ENCODE results near the gene FBXO46.
A peak's percentile ranks its signal among the peaks of the same experiment; 100 is the strongest.

Gene FBXO46

DNA sequence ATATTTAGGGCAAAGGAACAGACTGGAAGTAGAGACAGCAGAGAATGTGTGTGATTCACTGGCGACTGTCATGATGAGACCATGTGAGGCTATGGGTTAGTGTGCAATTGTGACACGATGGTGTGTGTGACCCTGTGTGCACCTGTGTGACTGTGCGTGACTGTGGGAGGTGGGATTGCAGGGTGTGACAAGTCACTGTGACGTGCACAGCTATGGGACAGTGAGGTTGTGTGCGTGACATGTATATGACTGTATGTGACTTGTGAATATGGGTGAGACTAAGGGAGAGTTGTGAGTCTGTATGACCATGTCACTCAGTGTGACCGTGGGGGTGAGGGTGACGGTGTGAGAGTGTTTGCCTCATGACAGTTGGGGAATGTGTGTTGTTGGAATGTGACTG is 66.1 kb downstream of the FBXO46 start:
- no peak overlapping the region; the same call in 1 of the 2 replicates for H2AFZ ChIP-seq (ENCODE audit: low read length)
- TF ChIP-seq, protein P1, sequence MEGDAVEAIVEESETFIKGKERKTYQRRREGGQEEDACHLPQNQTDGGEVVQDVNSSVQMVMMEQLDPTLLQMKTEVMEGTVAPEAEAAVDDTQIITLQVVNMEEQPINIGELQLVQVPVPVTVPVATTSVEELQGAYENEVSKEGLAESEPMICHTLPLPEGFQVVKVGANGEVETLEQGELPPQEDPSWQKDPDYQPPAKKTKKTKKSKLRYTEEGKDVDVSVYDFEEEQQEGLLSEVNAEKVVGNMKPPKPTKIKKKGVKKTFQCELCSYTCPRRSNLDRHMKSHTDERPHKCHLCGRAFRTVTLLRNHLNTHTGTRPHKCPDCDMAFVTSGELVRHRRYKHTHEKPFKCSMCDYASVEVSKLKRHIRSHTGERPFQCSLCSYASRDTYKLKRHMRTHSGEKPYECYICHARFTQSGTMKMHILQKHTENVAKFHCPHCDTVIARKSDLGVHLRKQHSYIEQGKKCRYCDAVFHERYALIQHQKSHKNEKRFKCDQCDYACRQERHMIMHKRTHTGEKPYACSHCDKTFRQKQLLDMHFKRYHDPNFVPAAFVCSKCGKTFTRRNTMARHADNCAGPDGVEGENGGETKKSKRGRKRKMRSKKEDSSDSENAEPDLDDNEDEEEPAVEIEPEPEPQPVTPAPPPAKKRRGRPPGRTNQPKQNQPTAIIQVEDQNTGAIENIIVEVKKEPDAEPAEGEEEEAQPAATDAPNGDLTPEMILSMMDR (conservative IDR thresholded peaks at IDR 0.05; ENCODE audit: low read length), result no peak
- H3K27me3 ChIP-seq (ENCODE audit: insufficient read depth, low read length, poor library complexity, severe bottlenecking), result no peaks in the 10 kb centered on the region
- H3K79me2 ChIP-seq (ENCODE audit: insufficient read depth, low read length), result no peaks in the 10 kb centered on the region
- H3K4me1 ChIP-seq (ENCODE audit: insufficient read depth, low read length, poor library complexity, severe bottlenecking), result peaks cover 21% of the 10 kb centered on the region
- no peaks in the 10 kb centered on the region for H3F3A ChIP-seq (ENCODE audit: low read depth)
- peak overlapping the region; percentile 43 for H3K4me2 ChIP-seq (ENCODE audit: low read depth, low read length, poor library complexity, severe bottlenecking)
- H3K9me3 ChIP-seq (ENCODE audit: insufficient read depth, low read depth, low read length), result no peaks in the 10 kb centered on the region
- no peak overlapping the region for H3K4me3 ChIP-seq (ENCODE audit: low read length, poor library complexity, severe bottlenecking)
- H3K9me2 ChIP-seq (replicated peaks; ENCODE audit: low read depth, low read length), result no peaks in the 10 kb centered on the region
- no peaks in the 10 kb centered on the region for H4K20me1 ChIP-seq (ENCODE audit: insufficient read depth, low read length, poor library complexity, severe bottlenecking)
- no peaks in the 10 kb centered on the region for H3K36me3 ChIP-seq (ENCODE audit: insufficient read depth, low read length)
- peak overlapping the region; percentile 37 for H3K9ac ChIP-seq (ENCODE audit: low read depth, low read length, poor library complexity, severe bottlenecking)

DNA sequence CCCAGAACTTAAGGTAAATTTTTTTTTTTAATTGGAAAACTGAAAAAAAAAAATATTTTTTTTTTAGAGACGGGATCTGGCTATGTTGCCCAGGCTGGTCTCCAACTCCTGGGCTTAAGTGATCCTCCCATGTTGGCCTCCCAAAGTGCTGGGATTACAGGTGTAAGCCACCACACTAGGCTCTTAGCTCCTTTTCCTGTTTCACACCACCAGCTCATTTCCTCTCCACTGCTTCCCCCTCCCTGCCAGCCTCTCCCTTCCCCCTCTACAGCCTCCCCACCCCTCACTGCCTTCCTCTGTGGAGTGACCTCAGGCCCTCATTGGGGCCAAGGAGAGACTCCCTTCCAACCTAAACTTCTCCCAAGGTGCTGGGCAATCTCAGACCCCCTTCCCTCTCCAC is 66.9 kb downstream of the FBXO46 start:
- H4K20me1 ChIP-seq (ENCODE audit: insufficient read depth, low read length, poor library complexity, severe bottlenecking), result no peaks in the 10 kb centered on the region
- H3K4me2 ChIP-seq (ENCODE audit: low read depth, low read length, poor library complexity, severe bottlenecking), result peak overlapping the region; percentile 43
- H3K9me3 ChIP-seq (ENCODE audit: insufficient read depth, low read depth, low read length), result no peaks in the 10 kb centered on the region
- H3K4me3 ChIP-seq (ENCODE audit: low read length, poor library complexity, severe bottlenecking), result no peak overlapping the region
- no peaks in the 10 kb centered on the region for H3K36me3 ChIP-seq (ENCODE audit: insufficient read depth, low read length)
- peak overlapping the region; percentile 69 for H2AFZ ChIP-seq (ENCODE audit: low read length)
- H3K79me2 ChIP-seq (ENCODE audit: insufficient read depth, low read length), result no peaks in the 10 kb centered on the region
- TF ChIP-seq, protein P1 (conservative IDR thresholded peaks at IDR 0.05; ENCODE audit: low read length), result no peak
- TF ChIP-seq EZH2phosphoT487 (IDR thresholded peaks at IDR 0.05; ENCODE audit: borderline replicate concordance), result no peak
- no peaks in the 10 kb centered on the region for H3F3A ChIP-seq (ENCODE audit: low read depth)
- H3K4me1 ChIP-seq (ENCODE audit: insufficient read depth, low read length, poor library complexity, severe bottlenecking), result peaks cover 18% of the 10 kb centered on the region
- no peaks in the 10 kb centered on the region for H3K27me3 ChIP-seq (ENCODE audit: insufficient read depth, low read length, poor library complexity, severe bottlenecking)
- H3K9me2 ChIP-seq (replicated peaks; ENCODE audit: low read depth, low read length), result no peaks in the 10 kb centered on the region
- peak overlapping the region; percentile 37 for H3K9ac ChIP-seq (ENCODE audit: low read depth, low read length, poor library complexity, severe bottlenecking)

DNA sequence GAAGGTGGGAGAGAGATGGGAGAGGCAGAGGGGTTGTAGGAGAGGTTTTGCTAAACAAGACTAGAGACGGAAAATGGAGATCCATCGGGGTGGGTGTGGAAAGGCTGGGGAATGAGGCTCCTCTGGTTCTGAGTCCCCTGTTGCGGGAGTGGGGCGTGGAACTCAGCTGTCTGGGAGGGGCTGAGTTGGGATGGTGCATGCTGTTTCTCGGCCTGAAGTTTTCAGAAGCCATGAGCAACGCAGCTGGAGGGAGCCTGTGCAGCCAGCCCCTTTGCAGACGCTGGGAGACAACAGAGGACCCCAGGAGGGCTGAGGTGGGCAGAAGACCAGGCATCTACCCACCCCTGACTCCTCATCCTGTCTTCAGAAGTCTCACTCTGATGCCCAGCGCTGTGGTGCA is 70.1 kb downstream of the FBXO46 start:
- no peaks in the 10 kb centered on the region for H3K9me3 ChIP-seq (ENCODE audit: insufficient read depth, low read depth, low read length)
- H4K20me1 ChIP-seq (ENCODE audit: insufficient read depth, low read length, poor library complexity, severe bottlenecking), result no peaks in the 10 kb centered on the region
- H3K27me3 ChIP-seq (ENCODE audit: insufficient read depth, low read length, poor library complexity, severe bottlenecking), result no peaks in the 10 kb centered on the region
- peaks cover 7% of the 10 kb centered on the region for H3K4me1 ChIP-seq (ENCODE audit: insufficient read depth, low read length, poor library complexity, severe bottlenecking)
- H3K36me3 ChIP-seq (ENCODE audit: insufficient read depth, low read length), result no peaks in the 10 kb centered on the region
- no peaks in the 10 kb centered on the region for H3K9me2 ChIP-seq (replicated peaks; ENCODE audit: low read depth, low read length)
- H3K4me3 ChIP-seq (ENCODE audit: low read length, poor library complexity, severe bottlenecking), result no peak overlapping the region
- no peak overlapping the region for H2AFZ ChIP-seq (ENCODE audit: low read length)
- H3K4me2 ChIP-seq (ENCODE audit: low read depth, low read length, poor library complexity, severe bottlenecking), result no peak overlapping the region
- no peaks in the 10 kb centered on the region for H3K79me2 ChIP-seq (ENCODE audit: insufficient read depth, low read length)
- no peaks in the 10 kb centered on the region for H3F3A ChIP-seq (ENCODE audit: low read depth)
- no peak for TF ChIP-seq EZH2phosphoT487 (IDR thresholded peaks at IDR 0.05; ENCODE audit: borderline replicate concordance)
- H3K9ac ChIP-seq (ENCODE audit: low read depth, low read length, poor library complexity, severe bottlenecking), result no peak overlapping the region

All from Loucy (cell line).